PC-9 (cell line): ENCODE results near the gene FGF14.

Experiments
- EZH2 ChIP-seq: fragments of 200-600 bp; sonication (generic); IDR thresholded peaks from 2 replicates; pipeline ENCODE4 v1.8.0; 2017; ENCODE audit warnings: antibody characterized with exemption, low read depth
- TF ChIP-seq, protein P1 (sequence below): fragments of 200-600 bp; sonication (generic); conservative IDR thresholded peaks from 2 replicates; pipeline ENCODE4 v1.6.1; 2017; ENCODE audit warnings: mixed run types, antibody characterized with exemption, mild to moderate bottlenecking, moderate library complexity

DNA sequence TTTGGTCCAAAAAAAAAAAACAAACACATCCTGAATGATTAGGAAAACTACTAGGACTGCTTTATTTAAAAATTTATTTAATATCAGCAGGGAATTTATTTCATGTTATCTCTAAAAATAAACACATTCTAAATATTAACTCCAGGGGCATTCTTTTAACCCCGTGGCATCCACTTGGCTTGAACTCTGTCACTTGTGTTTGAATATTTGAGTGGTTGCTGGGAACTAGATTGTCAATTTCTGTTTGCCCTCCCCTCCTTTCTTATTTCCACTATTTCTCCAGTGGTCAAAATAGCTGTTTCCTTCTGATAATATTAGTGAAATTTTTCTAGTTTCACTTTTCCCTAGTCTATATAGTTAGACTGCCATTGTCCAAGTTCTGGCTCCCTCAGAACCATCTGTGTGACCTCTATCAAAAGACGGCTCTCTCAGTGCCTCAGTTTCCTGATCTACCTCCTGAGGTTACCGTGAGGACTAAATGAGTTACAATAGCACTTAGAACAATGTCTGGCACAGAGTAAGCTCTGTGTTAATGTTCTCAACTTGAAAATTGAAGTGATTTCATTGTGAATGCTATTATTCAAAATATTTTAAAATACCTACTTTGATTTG lies 107.3 kb downstream of the FGF14 start:
- TF ChIP-seq EZH2 = no peak
- TF ChIP-seq, protein P1, sequence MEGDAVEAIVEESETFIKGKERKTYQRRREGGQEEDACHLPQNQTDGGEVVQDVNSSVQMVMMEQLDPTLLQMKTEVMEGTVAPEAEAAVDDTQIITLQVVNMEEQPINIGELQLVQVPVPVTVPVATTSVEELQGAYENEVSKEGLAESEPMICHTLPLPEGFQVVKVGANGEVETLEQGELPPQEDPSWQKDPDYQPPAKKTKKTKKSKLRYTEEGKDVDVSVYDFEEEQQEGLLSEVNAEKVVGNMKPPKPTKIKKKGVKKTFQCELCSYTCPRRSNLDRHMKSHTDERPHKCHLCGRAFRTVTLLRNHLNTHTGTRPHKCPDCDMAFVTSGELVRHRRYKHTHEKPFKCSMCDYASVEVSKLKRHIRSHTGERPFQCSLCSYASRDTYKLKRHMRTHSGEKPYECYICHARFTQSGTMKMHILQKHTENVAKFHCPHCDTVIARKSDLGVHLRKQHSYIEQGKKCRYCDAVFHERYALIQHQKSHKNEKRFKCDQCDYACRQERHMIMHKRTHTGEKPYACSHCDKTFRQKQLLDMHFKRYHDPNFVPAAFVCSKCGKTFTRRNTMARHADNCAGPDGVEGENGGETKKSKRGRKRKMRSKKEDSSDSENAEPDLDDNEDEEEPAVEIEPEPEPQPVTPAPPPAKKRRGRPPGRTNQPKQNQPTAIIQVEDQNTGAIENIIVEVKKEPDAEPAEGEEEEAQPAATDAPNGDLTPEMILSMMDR = no peak
